Endodermal cell (in vitro differentiated cells): ENCODE data around the gene SLC16A4. TPM values are rescaled to one million over a fixed set of nuclear protein-coding genes. Genes with fewer than 3 reads are reported as not detected.

ENCODE experiments used
- DNase-seq: peaks from one replicate; pipeline ENCODE4 v3.0.0-alpha.2; 2017
- H3K27ac ChIP-seq: 2 replicates; pipeline ENCODE4 v1.5.1; 2013; ENCODE audit warnings: mild to moderate bottlenecking, low read depth, low read length, moderate library complexity
- H3K27me3 ChIP-seq: 2 replicates; pipeline ENCODE4 v1.6.1; 2013; ENCODE audit warnings: mild to moderate bottlenecking, low read length, moderate library complexity; ENCODE audit not compliant: insufficient read depth, control insufficient read depth, poor library complexity, severe bottlenecking
- H3K36me3 ChIP-seq: 2 replicates; pipeline ENCODE4 v1.7.0; 2013; ENCODE audit warnings: mild to moderate bottlenecking, low read length, moderate library complexity; ENCODE audit not compliant: control insufficient read depth, insufficient read depth
- H3K4me1 ChIP-seq: one replicate; pipeline ENCODE4 v1.7.0; 2013; ENCODE audit warnings: low read length; ENCODE audit not compliant: control insufficient read depth, insufficient read depth
- H3K4me3 ChIP-seq: 2 replicates; pipeline ENCODE4 v1.5.1; 2013; ENCODE audit warnings: mild to moderate bottlenecking, low read length, moderate library complexity
- H3K9ac ChIP-seq: 2 replicates; pipeline ENCODE4 v1.6.1; 2013; ENCODE audit warnings: mild to moderate bottlenecking, low read length, moderate library complexity; ENCODE audit not compliant: poor library complexity, severe bottlenecking; ENCODE audit errors: extremely low read depth
- H3K9me3 ChIP-seq: 2 replicates; pipeline ENCODE4 v1.6.1; 2013; ENCODE audit warnings: mild to moderate bottlenecking, low read length, moderate library complexity; ENCODE audit not compliant: control insufficient read depth
- H3K27ac Mint-ChIP-seq: 2 replicates; pipeline ENCODE4 v1.8.0; 2020; ENCODE audit warnings: mixed read lengths
- H3K27me3 Mint-ChIP-seq: 2 replicates; pipeline ENCODE4 v1.8.0; 2021; ENCODE audit warnings: mild to moderate bottlenecking, mixed read lengths; ENCODE audit not compliant: insufficient read depth
- H3K36me3 Mint-ChIP-seq: 2 replicates; pipeline ENCODE4 v1.8.0; 2020; ENCODE audit warnings: low read depth, mixed read lengths
- H3K4me1 Mint-ChIP-seq: 2 replicates; pipeline ENCODE4 v1.8.0; 2020; ENCODE audit warnings: mixed read lengths
- H3K4me3 Mint-ChIP-seq: 2 replicates; pipeline ENCODE4 v1.8.0; 2020; ENCODE audit warnings: mild to moderate bottlenecking, moderate library complexity, mixed read lengths
- H3K9me3 Mint-ChIP-seq: 2 replicates; pipeline ENCODE4 v1.8.0; 2020; ENCODE audit warnings: mild to moderate bottlenecking, mixed read lengths
- WGBS, 2 experiments: methylation state at CpG; one replicate each; pipeline versions ENCODE4 v1.1.5 to v1.1.7; 2013; ENCODE audit warnings: missing lambda C conversion rate in 2 of 2, mixed read lengths in 1 of 2; ENCODE audit not compliant: insufficient coverage in 1 of 2, insufficient read length in 1 of 2; 5-methylcytosine and 5-hydroxymethylcytosine counted together
- total RNA-seq, 2 donors: library from RNA; stranded (reverse); fragmentation: NEBNext Ultra II Directional in 1 of 2; extraction: Animal tissue kit (Norgen Biotek cat#: 25700) in 1 of 2; gene quantifications; 2 replicates in 1 of 2; 3 replicates in 1 of 2; pipeline ENCODE4 v1.2.1, GENCODE V29; 2021
- TF ChIP-seq, protein P1 (sequence below): fragments of 200-600 bp; sonication (generic); conservative IDR thresholded peaks from 2 replicates; pipeline ENCODE4 v1.5.0; 2021; ENCODE audit warnings: antibody characterized with exemption, mild to moderate bottlenecking

The SLC16A4 gene
- total RNA-seq, 2 donors from 2014 or later = 0.55 to 0.86 TPM

GRCh38 chr1:110319332-110320167 is 71.3 kb downstream of the SLC16A4 start:
- TF ChIP-seq, protein P1, sequence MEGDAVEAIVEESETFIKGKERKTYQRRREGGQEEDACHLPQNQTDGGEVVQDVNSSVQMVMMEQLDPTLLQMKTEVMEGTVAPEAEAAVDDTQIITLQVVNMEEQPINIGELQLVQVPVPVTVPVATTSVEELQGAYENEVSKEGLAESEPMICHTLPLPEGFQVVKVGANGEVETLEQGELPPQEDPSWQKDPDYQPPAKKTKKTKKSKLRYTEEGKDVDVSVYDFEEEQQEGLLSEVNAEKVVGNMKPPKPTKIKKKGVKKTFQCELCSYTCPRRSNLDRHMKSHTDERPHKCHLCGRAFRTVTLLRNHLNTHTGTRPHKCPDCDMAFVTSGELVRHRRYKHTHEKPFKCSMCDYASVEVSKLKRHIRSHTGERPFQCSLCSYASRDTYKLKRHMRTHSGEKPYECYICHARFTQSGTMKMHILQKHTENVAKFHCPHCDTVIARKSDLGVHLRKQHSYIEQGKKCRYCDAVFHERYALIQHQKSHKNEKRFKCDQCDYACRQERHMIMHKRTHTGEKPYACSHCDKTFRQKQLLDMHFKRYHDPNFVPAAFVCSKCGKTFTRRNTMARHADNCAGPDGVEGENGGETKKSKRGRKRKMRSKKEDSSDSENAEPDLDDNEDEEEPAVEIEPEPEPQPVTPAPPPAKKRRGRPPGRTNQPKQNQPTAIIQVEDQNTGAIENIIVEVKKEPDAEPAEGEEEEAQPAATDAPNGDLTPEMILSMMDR = peak; percentile 20
- Histone ChIP-seq H3K9me3 (no peaks in the 10 kb centered on the region), H3K4me1 (no peaks in the 10 kb centered on the region), H3K4me3 (no peak overlapping the region), H3K36me3 (no peaks in the 10 kb centered on the region), H3K27me3 (no peaks in the 10 kb centered on the region), H3K9ac (no peak overlapping the region), H3K27ac (no peak overlapping the region)
- 80 to 86% methylated on average over 1 to 4 of the region's 4 CpGs for WGBS, 2 experiments
- H3K27ac Mint-ChIP-seq = no peak overlapping the region
- H3K9me3 Mint-ChIP-seq = peaks cover 5% of the 10 kb centered on the region
- no peak overlapping the region for H3K4me3 Mint-ChIP-seq
- no peaks in the 10 kb centered on the region for H3K4me1 Mint-ChIP-seq
- DNase-seq = no peak
- peaks cover 6% of the 10 kb centered on the region for H3K27me3 Mint-ChIP-seq
- H3K36me3 Mint-ChIP-seq = no peaks in the 10 kb centered on the region

- Histone ChIP-seq H3K9ac (no peak overlapping the region), H3K4me3 (no peak overlapping the region), H3K9me3 (no peaks in the 10 kb centered on the region), H3K36me3 (no peaks in the 10 kb centered on the region), H3K27me3 (no peaks in the 10 kb centered on the region), H3K27ac (no peak overlapping the region), H3K4me1 (no peaks in the 10 kb centered on the region)
- TF ChIP-seq, protein P1 = no peak
- Mint-ChIP-seq H3K36me3 (no peaks in the 10 kb centered on the region), H3K4me3 (no peak overlapping the region), H3K9me3 (peaks cover 5% of the 10 kb centered on the region), H3K27ac (no peak overlapping the region), H3K4me1 (peaks cover 2% of the 10 kb centered on the region), H3K27me3 (peaks cover 8% of the 10 kb centered on the region)
- no peak for DNase-seq
- WGBS, 2 experiments = 83 to 89% methylated on average over 4 of the region's 4 CpGs
Measured at GRCh38 chr1:110318046-110318445, 72.8 kb downstream of the SLC16A4 start.

DNA sequence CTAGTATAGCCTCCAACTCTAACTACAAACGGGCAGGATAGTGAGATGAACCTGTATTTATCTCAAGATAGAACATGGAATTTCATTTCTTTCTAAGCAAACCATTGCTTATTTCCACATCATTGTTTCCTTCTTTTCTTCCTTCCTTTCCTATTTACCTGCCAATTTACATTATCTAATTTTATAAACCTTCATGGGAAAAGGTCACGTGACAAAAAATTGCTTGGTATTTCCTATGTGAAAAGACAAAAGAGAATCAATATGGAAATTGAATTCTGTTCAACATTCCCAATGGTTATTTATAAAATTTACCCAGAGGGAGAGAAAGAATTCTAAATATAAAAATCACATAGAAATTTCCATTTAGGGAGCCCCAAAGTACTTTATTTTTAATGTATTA is 74.1 kb downstream of the SLC16A4 start:
- no peak overlapping the region for H3K4me3 Mint-ChIP-seq
- DNase-seq = no peak
- H3K4me1 ChIP-seq = no peaks in the 10 kb centered on the region
- H3K36me3 Mint-ChIP-seq = no peaks in the 10 kb centered on the region
- peaks cover 4% of the 10 kb centered on the region for H3K4me1 Mint-ChIP-seq
- TF ChIP-seq, protein P1 = no peak
- WGBS, 2 experiments = 90 to 92% methylated on average over 2 of the region's 2 CpGs
- H3K27ac ChIP-seq = no peak overlapping the region
- no peak overlapping the region for H3K27ac Mint-ChIP-seq
- peaks cover 9% of the 10 kb centered on the region for H3K27me3 Mint-ChIP-seq
- no peaks in the 10 kb centered on the region for H3K9me3 ChIP-seq
- no peak overlapping the region for H3K9ac ChIP-seq
- H3K9me3 Mint-ChIP-seq = peaks cover 5% of the 10 kb centered on the region
- no peak overlapping the region for H3K4me3 ChIP-seq
- H3K27me3 ChIP-seq = no peaks in the 10 kb centered on the region
- H3K36me3 ChIP-seq = no peaks in the 10 kb centered on the region

Other genes starting within 250 kb of the SLC16A4 start
- under 1 TPM in 1 of 2 donors, not detected in 1; 0.07 TPM for gene SLC6A17, start 240.5 kb downstream of the SLC16A4 start, total RNA-seq
- 10 to 100 TPM in 1 of 2 donors, 1 to 10 TPM in 1; 7.6 to 10.2 TPM for gene KCNC4, start 180.7 kb downstream of the SLC16A4 start, total RNA-seq
- gene RBM15, start 51.6 kb downstream of the SLC16A4 start, total RNA-seq = 10 to 100 TPM; 42.0 to 54.2 TPM
- 100 to 1,000 TPM; 104 to 132 TPM for gene LAMTOR5, start 16.7 kb upstream of the SLC16A4 start, total RNA-seq
- under 1 TPM in 1 of 2 donors, not detected in 1; 0.20 TPM for gene PROK1, start 60.1 kb upstream of the SLC16A4 start, total RNA-seq
- not detected for gene KCNA10, start 128.1 kb upstream of the SLC16A4 start, total RNA-seq
- gene KCNA2, start 215.3 kb upstream of the SLC16A4 start, total RNA-seq = under 1 TPM; 0.11 to 0.57 TPM